Suprapubic skin (tissue), 4 donors: Measurements from ENCODE around the gene MLST8.
A peak's percentile ranks its signal among the peaks of the same experiment; 100 is the strongest.

ENCODE experiments used
- EP300 ChIP-seq: sonication (generic); formaldehyde crosslinking; IDR thresholded peaks from one replicate; pipeline ENCODE4 v1.6.1; 2017; ENCODE audit warnings: antibody characterized with exemption
- POLR2A ChIP-seq, 2 donors: fragments of 450-650 bp; IDR thresholded peaks; one replicate each; pipeline ENCODE4 v1.6.1; 2017; ENCODE audit warnings: antibody characterized with exemption in 2 of 2, mild to moderate bottlenecking in 2 of 2, moderate library complexity in 2 of 2
- POLR2AphosphoS5 ChIP-seq, 3 donors: sonication (generic); formaldehyde crosslinking; IDR thresholded peaks; one replicate each; pipeline ENCODE4 v1.6.1; 2017; ENCODE audit warnings: antibody characterized with exemption in 3 of 3
- TF ChIP-seq, protein P1 (sequence below), 2 donors: fragments of 200-600 bp in 1 of 2; fragments of 450-650 bp in 1 of 2; sonication (generic) in 1 of 2; IDR thresholded peaks; one replicate each; pipeline ENCODE4 v1.5.1; 2016 to 2019; ENCODE audit warnings: antibody characterized with exemption in 2 of 2, mild to moderate bottlenecking in 1 of 2, moderate library complexity in 1 of 2

DNA sequence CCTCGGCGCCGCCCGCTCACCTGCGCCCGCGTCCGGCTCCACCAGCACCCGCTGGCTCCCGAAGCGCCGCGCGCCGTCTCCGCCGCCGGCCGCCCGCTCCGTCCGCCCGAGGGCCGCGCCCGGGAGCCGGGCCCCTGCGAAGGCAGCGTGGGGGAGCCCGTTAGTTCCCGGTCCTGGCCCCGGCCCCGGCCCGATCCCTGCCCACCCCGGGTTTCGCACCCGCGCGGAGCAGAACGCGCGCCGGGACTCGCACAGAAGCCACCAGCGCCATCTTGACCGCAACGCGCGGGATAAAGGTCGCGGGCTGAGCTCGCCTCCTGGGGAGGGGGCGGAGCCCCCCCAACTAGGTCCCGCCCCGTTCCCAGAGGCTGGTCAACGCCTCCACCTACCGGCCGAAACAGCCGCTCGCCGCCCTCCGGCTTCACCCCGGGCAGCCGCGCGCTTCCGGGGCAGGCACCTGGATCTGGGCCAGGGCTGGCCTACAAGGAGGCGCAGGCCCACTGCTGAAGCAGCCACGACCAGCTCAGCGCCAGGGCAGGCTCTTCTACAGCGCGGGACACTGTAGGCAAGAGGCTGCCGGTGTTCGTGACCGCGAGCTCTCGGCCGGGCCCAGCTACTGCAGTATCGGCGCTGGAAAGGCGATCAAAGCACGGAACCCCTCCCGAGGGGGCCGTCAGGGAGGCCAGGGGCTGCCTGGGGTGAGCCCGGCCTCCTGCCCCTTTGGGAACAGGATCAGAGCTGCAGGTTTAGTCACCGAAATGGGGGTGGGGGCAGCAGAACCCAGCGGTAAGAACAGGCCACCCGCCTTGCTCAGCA lies 46.2 kb downstream of the MLST8 start, which contains the start of gene ECI1:
- TF ChIP-seq, protein P1, sequence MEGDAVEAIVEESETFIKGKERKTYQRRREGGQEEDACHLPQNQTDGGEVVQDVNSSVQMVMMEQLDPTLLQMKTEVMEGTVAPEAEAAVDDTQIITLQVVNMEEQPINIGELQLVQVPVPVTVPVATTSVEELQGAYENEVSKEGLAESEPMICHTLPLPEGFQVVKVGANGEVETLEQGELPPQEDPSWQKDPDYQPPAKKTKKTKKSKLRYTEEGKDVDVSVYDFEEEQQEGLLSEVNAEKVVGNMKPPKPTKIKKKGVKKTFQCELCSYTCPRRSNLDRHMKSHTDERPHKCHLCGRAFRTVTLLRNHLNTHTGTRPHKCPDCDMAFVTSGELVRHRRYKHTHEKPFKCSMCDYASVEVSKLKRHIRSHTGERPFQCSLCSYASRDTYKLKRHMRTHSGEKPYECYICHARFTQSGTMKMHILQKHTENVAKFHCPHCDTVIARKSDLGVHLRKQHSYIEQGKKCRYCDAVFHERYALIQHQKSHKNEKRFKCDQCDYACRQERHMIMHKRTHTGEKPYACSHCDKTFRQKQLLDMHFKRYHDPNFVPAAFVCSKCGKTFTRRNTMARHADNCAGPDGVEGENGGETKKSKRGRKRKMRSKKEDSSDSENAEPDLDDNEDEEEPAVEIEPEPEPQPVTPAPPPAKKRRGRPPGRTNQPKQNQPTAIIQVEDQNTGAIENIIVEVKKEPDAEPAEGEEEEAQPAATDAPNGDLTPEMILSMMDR (IDR thresholded peaks at IDR 0.05): peak; percentile 49 to 75
- TF ChIP-seq POLR2A (IDR thresholded peaks at IDR 0.05): peak in 1 of 2 donors; percentile 45
- peak in 1 of 3 donors; percentile 83 for TF ChIP-seq POLR2AphosphoS5 (IDR thresholded peaks at IDR 0.05)
- no peak for TF ChIP-seq EP300
